ENCODE results near the gene KCNV2. TPM values are rescaled to one million over a fixed set of nuclear protein-coding genes. Genes with fewer than 3 reads are reported as not detected.

KCNV2 gene
- polyA plus RNA-seq, 1 donor from 2014 or later, result not detected

DNA sequence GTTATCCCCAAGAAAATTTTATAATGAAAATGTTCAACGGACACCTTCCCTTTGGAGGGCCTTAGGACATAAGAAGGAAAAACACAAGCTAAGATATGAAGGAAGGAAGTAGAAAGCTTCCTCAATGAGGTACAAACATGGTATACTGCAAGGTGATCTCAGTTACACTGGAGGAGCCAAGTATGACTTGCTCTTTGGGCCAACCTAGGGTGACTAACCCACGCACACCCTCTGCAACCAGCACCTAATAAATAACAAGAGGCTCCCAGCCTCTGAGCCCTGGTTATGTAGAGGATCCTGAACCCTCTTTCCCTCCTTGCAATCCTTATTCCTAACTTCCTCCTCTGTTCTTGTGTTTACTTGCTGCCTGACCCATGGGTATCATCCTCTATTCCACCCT lies 38.3 kb upstream of the KCNV2 start:
- no peaks in the 10 kb centered on the region for H3F3A ChIP-seq (ENCODE audit: insufficient read depth, low read length, poor library complexity, severe bottlenecking)
- TF ChIP-seq, protein P1, sequence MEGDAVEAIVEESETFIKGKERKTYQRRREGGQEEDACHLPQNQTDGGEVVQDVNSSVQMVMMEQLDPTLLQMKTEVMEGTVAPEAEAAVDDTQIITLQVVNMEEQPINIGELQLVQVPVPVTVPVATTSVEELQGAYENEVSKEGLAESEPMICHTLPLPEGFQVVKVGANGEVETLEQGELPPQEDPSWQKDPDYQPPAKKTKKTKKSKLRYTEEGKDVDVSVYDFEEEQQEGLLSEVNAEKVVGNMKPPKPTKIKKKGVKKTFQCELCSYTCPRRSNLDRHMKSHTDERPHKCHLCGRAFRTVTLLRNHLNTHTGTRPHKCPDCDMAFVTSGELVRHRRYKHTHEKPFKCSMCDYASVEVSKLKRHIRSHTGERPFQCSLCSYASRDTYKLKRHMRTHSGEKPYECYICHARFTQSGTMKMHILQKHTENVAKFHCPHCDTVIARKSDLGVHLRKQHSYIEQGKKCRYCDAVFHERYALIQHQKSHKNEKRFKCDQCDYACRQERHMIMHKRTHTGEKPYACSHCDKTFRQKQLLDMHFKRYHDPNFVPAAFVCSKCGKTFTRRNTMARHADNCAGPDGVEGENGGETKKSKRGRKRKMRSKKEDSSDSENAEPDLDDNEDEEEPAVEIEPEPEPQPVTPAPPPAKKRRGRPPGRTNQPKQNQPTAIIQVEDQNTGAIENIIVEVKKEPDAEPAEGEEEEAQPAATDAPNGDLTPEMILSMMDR (IDR thresholded peaks at IDR 0.05; ENCODE audit: poor library complexity, severe bottlenecking), result no peak
- no peak for TF ChIP-seq MXI1 (conservative IDR thresholded peaks at IDR 0.05; ENCODE audit: poor library complexity, severe bottlenecking)
- no peak for TF ChIP-seq EZH2 (IDR thresholded peaks at IDR 0.05; ENCODE audit: borderline replicate concordance, insufficient read depth, low read length, poor library complexity, severe bottlenecking)
- no peak for TF ChIP-seq POLR2AphosphoS5 (IDR thresholded peaks at IDR 0.05)
- TF ChIP-seq TAF1 (IDR thresholded peaks at IDR 0.05; ENCODE audit: low read depth), result no peak
- TF ChIP-seq SMC3 (conservative IDR thresholded peaks at IDR 0.05; ENCODE audit: poor library complexity), result no peak
- TF ChIP-seq RAD21 (conservative IDR thresholded peaks at IDR 0.05), result no peak
- no peaks in the 10 kb centered on the region for H3K36me3 ChIP-seq (ENCODE audit: insufficient read depth, low read length)
- H3K4me2 ChIP-seq (ENCODE audit: low read length), result no peak overlapping the region
- no peaks in the 10 kb centered on the region for H3K79me2 ChIP-seq (replicated peaks; ENCODE audit: insufficient read depth, low read length)
- no peaks in the 10 kb centered on the region for H3K27me3 ChIP-seq (ENCODE audit: insufficient read depth, low read depth, low read length)
- no peak overlapping the region for H3K4me3 ChIP-seq (ENCODE audit: low read length)
- H3K9ac ChIP-seq (ENCODE audit: low read length), result no peak overlapping the region
- H3K27ac ChIP-seq (ENCODE audit: low read length), result no peak overlapping the region
- no peaks in the 10 kb centered on the region for H3K9me2 ChIP-seq (ENCODE audit: insufficient read depth, low read length)
- no peak overlapping the region for H2AFZ ChIP-seq (ENCODE audit: low read depth, low read length)
- no peaks in the 10 kb centered on the region for H3K9me3 ChIP-seq (ENCODE audit: low read length)
- no peaks in the 10 kb centered on the region for H4K20me1 ChIP-seq (ENCODE audit: insufficient read depth)

DNA sequence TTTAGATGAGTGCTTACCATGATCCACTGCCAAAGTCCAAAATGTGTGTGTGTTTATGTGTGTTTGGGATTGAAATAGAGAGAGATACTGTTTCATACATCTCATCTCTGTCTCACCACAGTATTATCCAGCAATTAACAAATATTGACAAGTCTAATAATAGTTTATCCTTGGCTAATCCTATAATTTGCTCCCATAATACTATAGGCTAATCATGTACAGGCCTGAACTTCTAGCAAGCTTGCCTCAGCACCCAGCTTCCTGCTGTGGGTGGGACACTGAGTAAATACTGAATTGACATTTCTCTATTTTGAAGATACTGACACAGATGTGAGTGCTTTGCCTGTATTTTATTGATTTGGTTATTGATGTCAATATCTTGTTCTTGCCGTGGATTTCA lies 35.3 kb upstream of the KCNV2 start:
- Histone ChIP-seq H2AFZ (ENCODE audit: low read depth, low read length) (no peak overlapping the region), H3K79me2 (replicated peaks; ENCODE audit: insufficient read depth, low read length) (no peaks in the 10 kb centered on the region), H3K36me3 (ENCODE audit: insufficient read depth, low read length) (no peaks in the 10 kb centered on the region), H3K4me3 (ENCODE audit: low read length) (no peak overlapping the region), H3K4me2 (ENCODE audit: low read length) (no peak overlapping the region), H4K20me1 (ENCODE audit: insufficient read depth) (no peaks in the 10 kb centered on the region), H3F3A (ENCODE audit: insufficient read depth, low read length, poor library complexity, severe bottlenecking) (no peaks in the 10 kb centered on the region), H3K9me2 (ENCODE audit: insufficient read depth, low read length) (no peaks in the 10 kb centered on the region), H3K27ac (ENCODE audit: low read length) (no peak overlapping the region), H3K9ac (ENCODE audit: low read length) (no peak overlapping the region), H3K27me3 (ENCODE audit: insufficient read depth, low read depth, low read length) (no peaks in the 10 kb centered on the region), H3K9me3 (ENCODE audit: low read length) (no peaks in the 10 kb centered on the region)
- TF ChIP-seq, protein P1 (IDR thresholded peaks at IDR 0.05; ENCODE audit: poor library complexity, severe bottlenecking), result no peak

GRCh38 chr9:2686911-2687310 lies 30.4 kb upstream of the KCNV2 start:
- no peaks in the 10 kb centered on the region for H3K27me3 ChIP-seq (ENCODE audit: insufficient read depth, low read depth, low read length)
- TF ChIP-seq SMC3 (conservative IDR thresholded peaks at IDR 0.05; ENCODE audit: poor library complexity), result no peak
- TF ChIP-seq MXI1 (conservative IDR thresholded peaks at IDR 0.05; ENCODE audit: poor library complexity, severe bottlenecking), result no peak
- no peak for TF ChIP-seq RAD21 (conservative IDR thresholded peaks at IDR 0.05)
- no peak for TF ChIP-seq TAF1 (IDR thresholded peaks at IDR 0.05; ENCODE audit: low read depth)
- TF ChIP-seq, protein P1 (IDR thresholded peaks at IDR 0.05; ENCODE audit: poor library complexity, severe bottlenecking), result no peak
- no peak for TF ChIP-seq REST (IDR thresholded peaks at IDR 0.05; ENCODE audit: borderline replicate concordance)
- TF ChIP-seq POLR2AphosphoS5 (IDR thresholded peaks at IDR 0.05), result no peak
- no peak for TF ChIP-seq EP300 (conservative IDR thresholded peaks at IDR 0.05; ENCODE audit: poor library complexity, severe bottlenecking)
- no peak for TF ChIP-seq EZH2 (IDR thresholded peaks at IDR 0.05; ENCODE audit: borderline replicate concordance, insufficient read depth, low read length, poor library complexity, severe bottlenecking)
- H2AFZ ChIP-seq (ENCODE audit: low read depth, low read length), result no peak overlapping the region
- H3K36me3 ChIP-seq (ENCODE audit: insufficient read depth, low read length), result no peaks in the 10 kb centered on the region
- H3F3A ChIP-seq (ENCODE audit: insufficient read depth, low read length, poor library complexity, severe bottlenecking), result no peaks in the 10 kb centered on the region
- no peak overlapping the region for H3K4me3 ChIP-seq (ENCODE audit: low read length)
- H4K20me1 ChIP-seq (ENCODE audit: insufficient read depth), result no peaks in the 10 kb centered on the region
- H3K9me3 ChIP-seq (ENCODE audit: low read length), result no peaks in the 10 kb centered on the region
- no peak overlapping the region for H3K9ac ChIP-seq (ENCODE audit: low read length)
- H3K79me2 ChIP-seq (replicated peaks; ENCODE audit: insufficient read depth, low read length), result no peaks in the 10 kb centered on the region
- no peak overlapping the region for H3K27ac ChIP-seq (ENCODE audit: low read length)
- H3K4me2 ChIP-seq (ENCODE audit: low read length), result no peak overlapping the region
- H3K9me2 ChIP-seq (ENCODE audit: insufficient read depth, low read length), result no peaks in the 10 kb centered on the region
